WI38 (cell line): ENCODE data around the gene AQP1.

Source experiments
- H3K4me3 ChIP-seq: 2 replicates; pipeline ENCODE4 v1.5.1; 2011; ENCODE audit warnings: low read depth, mild to moderate bottlenecking, control low read depth, low read length
- CTCF ChIP-seq: IDR thresholded peaks from 2 replicates; pipeline ENCODE4 v1.5.1; 2012; ENCODE audit warnings: low read depth, mild to moderate bottlenecking, control low read depth, low read length

Gene AQP1

GRCh38 chr7:30877015-30877769, 34.5 kb upstream of the AQP1 start:
- no peak for TF ChIP-seq CTCF
- H3K4me3 ChIP-seq: no peak overlapping the region

- TF ChIP-seq CTCF: no peak
- H3K4me3 ChIP-seq: no peak overlapping the region
Observed at GRCh38 chr7:30877993-30878392, 33.7 kb upstream of the AQP1 start.

GRCh38 chr7:30879139-30880124, 32.2 kb upstream of the AQP1 start:
- TF ChIP-seq CTCF: no peak
- no peak overlapping the region for H3K4me3 ChIP-seq

GRCh38 chr7:30880125-30880720, 31.4 kb upstream of the AQP1 start:
- no peak for TF ChIP-seq CTCF
- H3K4me3 ChIP-seq: no peak overlapping the region

- no peak for TF ChIP-seq CTCF
- no peak overlapping the region for H3K4me3 ChIP-seq
Observed at GRCh38 chr7:30880941-30881340, 30.7 kb upstream of the AQP1 start.

- no peak for TF ChIP-seq CTCF
Observed at GRCh38 chr7:30881448-30881847, 30.2 kb upstream of the AQP1 start.

More at GRCh38 chr7:30881448-30881847, 30.2 kb upstream of the AQP1 start:
- no peak overlapping the region for H3K4me3 ChIP-seq
